NCI-H345 treated with DMSO at 0.1 percent for 48 hours (cell line): ENCODE results near the gene SGO1.

ENCODE experiments used
- DNase-seq: peaks from one replicate; lab custom pipeline; 2025; ENCODE audit not compliant: unreplicated experiment; lab: John Stamatoyannopoulos, UW

Gene SGO1

DNA sequence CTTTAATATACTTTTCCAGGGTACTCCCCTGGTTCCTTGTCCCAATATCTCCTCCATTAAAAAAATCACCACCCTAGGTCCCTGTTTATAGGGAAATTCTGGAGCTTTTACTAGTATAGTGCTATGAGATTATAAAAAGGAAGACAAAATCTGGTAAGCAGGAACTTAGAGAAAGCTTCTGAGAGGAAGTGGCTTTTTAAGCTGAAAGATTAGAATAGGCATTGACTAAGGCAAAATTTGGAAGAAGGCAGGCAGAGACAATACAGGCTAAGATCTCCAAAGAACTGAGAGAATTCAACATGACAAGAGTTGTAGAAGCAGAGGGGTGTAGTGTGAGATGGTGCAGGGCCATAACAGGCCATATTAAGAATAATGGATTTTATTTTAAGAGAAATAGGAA, 25.8 kb downstream of the SGO1 start:
- no peak for DNase-seq

DNA sequence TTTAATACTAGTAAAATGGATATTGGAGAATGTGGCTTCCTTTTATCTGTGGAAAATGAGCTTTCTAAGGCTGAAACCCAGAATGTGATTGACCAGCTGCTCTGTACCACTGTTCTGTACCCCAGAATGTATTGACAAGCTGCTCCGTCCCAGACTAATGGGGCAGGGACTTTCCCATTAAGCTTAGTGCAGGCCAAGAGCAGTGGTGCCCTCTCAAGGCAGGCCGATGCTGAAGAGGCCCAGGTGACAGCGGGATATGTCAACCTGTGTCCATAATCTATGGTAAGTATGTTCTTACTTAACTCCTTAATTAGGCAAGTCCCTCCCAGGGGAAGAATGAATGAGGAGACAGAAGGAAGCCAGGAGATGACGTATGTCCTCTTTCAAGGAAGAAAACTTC, 31.1 kb downstream of the SGO1 start:
- DNase-seq, result no peak

DNA sequence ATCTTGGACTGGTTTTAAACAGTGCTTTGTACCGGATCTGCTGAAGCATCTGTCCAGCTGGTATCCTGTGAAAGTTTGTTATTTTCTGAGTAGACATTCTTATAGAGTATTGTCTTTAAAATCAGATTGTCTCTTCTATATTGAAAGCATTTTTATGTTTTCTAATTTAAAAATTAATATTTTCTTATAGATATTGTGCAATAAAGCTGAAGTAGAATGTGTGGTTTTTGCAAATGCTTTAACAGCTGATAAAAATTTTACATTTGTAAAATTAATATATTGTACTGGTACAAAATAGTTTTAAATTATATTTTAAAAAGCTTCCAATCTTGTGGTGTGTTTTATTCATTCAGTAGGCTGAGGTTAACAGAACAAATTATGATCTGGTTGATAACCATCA, 31.9 kb downstream of the SGO1 start:
- DNase-seq, result no peak

DNA sequence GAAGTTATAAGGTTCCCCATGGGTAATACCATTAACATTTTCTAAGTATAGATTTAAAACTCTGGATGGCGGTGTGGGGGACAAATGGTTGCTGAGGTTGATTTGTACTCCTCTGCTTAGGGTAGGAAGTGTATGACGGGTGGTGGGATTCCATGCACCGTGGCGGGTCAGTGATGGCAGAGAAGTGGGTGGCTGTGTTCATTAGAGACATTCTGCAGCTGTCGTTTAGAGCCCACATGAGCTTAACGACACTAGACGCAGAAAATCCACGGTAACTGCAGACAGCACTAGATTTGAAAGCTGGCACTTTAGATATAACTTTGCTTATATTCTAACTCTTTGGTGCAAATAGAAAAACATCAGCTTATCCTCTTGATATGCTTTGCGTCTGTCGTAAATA, 37.5 kb downstream of the SGO1 start:
- no peak for DNase-seq

DNA sequence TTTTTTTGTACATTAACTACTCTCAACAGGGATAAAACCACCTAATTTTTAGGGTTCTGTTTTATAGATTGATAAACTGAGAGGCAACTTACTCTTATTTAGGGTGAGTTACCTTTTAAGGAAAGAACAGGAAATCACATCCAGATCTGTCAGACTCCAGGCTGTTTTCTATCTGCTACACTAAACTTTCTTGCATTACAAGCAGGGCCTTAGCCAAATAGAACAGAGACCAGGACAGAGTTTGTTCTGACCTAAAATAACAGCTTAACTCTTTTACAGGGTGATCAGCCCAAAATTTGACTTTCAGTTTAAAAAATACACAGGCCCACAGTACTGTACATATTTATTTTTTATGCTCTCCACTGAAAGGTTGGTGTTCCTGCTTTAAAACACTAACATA, 38.6 kb downstream of the SGO1 start:
- no peak for DNase-seq

DNA sequence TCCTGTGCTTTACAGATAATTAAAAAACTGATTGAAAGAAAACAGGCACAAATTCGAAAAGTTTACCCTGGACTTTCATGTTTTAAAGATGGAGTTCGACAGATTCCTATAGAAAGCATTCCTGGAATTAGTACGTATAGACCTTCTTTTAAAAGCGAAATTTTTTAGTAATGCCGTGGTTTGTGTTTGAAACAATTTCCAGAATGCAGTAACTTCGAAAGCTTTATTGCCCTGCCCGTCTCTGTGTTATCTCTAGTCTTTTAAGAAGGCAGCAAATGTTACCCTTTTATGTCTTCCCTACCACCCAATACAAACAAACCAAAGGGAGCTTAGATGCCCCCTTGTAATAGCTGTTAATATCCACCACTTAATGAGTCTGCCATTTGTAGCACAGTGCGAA, 39.7 kb downstream of the SGO1 start:
- DNase-seq, result no peak

DNA sequence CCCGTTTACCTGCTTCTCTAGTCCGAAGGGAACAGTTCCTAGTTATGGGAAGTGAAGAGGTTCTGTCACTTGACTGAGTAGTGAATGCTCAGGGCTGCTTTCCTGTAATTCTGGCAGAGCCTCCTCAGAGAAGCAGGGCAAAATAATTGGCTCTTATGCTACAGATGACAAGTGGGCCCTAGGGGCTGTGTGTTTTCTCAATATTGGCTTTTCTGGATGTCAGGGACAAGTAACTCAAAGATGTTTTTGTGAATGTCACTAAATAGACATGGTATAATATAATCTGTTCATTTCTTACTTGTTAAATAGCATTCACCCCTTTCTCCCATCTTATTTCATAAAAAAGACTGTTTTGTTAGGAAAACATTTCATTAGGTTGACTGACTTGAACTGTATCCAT, 40.1 kb downstream of the SGO1 start:
- no peak for DNase-seq

DNA sequence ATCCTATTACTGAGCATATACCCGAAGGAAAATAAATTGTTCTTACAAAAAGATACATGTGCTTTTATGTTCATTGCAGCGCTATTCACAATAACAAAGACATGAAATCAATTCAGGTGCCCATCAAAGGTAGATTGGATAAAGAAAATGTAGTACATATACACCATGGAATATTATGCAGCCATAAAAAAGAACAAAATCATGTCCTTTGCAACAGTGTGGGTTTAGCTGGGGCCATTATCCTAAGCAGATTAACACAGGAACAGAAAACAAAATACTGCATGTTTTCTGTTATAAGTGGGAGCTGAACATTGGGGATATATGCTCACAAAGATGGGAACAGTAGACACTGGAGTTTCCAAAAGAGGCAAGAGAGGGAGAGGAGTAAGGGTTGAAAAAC, 42.5 kb downstream of the SGO1 start:
- no peak for DNase-seq

DNA sequence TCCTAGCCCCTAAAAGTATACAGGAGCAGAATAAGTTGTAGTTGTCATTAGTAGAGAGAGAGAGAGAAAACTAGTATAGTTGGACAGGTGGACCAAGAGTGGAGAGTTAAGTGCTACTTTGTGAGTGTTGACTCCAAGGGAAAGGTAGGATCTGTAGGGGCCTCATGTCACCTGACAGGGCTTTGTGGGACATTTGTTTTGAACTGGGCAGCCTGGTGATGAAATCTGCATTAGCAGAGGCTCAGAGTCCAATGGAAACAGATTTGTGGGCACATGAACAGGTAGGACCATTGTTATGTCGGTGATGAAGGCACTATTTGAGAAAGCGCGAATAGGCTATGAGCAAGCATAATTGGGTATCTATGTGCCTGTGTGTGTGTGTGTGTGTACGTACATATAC, 43.5 kb downstream of the SGO1 start:
- no peak for DNase-seq

DNA sequence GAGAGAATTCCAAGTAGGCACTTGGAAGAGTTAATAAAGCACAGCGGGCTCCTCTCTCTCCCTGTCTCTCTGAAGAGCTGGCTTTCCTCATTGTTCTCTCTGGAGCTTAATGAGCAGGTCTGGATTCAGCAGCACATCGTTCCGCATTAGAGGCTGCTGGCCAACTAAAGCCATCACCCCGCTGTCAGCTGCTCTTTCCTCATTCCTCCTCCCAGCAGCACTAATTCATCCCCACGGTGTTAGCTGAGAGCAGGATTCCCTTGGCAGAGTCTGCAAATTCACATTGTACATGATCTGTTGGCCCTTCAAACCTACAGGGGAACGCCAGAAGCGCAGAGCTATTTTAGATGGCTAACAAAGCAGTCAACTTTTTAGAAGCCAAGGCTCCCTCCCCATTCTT, 44.2 kb downstream of the SGO1 start:
- no peak for DNase-seq

DNA sequence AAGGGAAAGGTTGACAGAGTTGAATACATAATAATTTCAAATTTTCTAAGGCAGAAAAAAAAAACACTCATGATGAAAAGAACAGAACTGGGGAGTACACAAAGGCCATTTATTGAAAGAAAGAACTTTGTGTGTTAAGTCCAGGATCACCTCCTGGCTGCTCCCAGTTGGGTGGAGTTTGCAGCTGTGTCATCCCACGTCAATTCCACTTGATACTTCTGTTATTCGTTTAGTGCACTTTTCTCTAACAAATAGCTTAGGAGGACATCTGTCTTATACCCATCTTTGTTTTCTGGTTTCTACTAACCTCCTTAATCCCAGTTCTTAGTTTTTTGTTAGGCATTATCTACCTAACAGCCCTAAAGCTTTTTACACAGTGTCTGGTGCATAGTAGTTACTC, 44.7 kb downstream of the SGO1 start:
- DNase-seq, result no peak

DNA sequence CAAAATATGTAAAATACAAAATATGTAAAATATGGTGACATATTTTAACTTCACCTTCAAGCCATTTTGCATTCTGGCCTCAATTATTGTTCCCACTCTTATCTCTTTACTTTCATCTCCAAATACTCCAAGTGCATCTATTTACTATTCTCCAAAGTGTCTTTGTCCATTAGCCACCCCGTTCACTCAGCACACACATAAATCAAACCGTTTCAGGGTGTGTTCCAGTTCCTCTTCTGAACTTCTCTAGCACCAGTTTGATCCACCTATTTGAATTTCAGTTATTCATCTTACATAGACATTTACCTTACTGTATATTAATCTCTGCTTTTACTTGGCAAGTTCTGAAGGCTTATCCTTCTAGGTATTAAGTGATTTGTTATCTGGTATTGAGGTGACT, 45.1 kb downstream of the SGO1 start:
- DNase-seq, result no peak

DNA sequence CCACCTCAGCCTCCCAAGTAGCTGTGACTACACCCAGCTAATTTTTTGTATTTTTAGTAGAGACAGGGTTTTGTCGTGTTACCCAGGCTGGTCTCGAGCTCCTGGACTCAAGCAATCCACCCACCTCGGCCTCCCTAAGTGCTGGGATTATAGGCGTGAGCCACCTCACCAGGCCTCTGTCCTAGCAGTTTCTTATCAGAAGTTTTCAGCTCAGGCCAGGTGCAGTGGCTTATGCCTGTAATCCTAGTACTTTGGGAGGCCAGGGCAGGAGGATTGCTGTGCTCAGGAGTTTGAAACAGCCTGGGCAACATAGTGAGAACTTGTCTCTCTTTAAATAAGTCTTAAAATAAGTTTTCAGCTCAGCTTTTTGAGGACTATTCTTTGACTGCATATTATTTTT, 48.4 kb downstream of the SGO1 start:
- no peak for DNase-seq

DNA sequence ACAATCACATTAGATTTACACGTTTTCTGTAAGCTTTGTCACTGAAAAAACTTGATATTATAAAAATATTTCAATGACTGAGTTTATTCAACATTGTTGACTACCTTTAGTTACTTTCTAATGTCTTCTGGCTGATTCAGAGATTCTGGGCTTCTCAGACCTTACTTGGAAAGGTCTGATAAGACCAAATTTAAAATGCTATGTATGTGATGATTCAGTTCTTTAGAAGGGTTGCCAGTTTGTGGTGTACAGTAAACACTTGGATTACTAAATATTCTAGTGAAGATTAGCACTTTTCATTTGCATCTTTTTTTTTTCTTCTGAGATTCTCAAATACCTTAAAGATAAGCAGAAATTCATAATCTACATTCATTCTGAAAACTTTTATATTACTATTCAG, 49.8 kb downstream of the SGO1 start:
- DNase-seq, result no peak

DNA sequence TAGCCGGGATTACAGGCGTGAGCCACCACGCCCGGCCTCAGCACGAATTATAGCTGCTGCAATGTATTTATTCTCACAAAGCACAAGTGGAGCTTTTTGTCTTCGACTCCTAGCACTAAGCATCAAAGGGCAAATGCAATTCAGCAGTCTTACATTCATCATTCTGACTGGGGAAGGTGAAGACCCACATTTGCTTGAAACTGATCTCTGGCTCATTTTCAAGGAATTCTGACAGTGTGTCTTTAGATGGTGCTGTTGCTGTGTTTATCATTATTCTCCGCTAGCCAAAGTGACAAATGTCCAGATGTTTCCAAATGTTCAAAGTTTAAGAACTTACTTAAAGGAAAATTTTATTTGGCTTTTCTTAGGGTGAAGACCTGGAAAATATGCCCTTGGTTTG, 55.9 kb downstream of the SGO1 start:
- DNase-seq, result no peak

DNA sequence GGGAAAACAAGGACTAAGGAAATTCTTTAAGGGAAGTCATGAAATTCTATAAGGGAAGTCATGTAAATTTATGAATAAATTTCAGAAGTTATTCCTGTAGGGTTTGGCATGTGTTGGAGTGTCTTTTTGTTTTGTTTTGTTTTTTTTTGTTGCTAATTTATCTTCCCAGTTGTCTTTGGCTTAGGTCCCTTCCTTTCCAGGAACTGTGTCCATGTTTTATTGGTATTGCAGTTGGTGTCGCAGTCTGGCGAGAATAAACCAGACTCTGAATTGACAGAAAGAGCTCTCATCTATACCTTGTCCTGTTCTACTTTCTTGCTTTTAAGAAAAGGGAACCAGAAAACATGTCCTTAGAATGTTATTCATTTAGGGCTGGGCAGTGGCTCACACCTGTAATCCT, 57.6 kb downstream of the SGO1 start:
- no peak for DNase-seq

DNA sequence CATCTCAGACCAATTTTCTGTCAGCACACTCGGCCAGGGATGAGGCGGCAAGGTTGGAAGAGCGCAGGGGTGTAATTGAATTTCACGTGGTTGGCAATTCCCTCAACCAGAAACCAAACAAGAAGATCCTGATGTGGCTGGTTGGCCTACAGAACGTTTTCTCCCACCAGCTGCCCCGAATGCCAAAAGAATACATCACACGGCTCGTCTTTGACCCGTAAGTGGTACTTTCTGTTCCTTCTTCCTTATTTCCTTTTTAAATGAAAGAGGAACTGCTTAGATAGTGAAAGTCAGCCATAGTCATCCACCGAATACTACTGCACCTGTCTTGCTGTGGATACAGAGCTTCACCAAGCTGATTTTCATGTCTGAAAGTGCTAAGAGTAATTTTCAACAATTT, 60.1 kb downstream of the SGO1 start:
- no peak for DNase-seq

DNA sequence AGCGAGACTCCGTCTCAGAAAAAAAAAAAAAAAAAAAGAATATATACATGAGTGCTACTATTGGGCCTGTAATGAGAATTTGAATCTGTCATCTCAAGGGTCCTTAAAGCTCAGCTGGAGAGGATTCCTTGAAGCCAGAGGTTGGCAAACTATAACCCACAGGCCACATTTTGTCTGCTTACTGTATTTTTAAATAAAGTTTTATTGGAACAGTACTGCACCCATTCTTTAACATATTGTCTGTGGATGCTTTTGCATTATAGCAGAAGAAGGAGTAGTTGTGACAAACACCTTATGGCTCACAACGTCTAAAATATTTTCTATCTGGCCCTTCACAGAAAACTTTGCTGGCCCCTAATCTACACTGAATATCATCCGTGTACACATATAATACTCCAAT, 60.7 kb downstream of the SGO1 start:
- no peak for DNase-seq

DNA sequence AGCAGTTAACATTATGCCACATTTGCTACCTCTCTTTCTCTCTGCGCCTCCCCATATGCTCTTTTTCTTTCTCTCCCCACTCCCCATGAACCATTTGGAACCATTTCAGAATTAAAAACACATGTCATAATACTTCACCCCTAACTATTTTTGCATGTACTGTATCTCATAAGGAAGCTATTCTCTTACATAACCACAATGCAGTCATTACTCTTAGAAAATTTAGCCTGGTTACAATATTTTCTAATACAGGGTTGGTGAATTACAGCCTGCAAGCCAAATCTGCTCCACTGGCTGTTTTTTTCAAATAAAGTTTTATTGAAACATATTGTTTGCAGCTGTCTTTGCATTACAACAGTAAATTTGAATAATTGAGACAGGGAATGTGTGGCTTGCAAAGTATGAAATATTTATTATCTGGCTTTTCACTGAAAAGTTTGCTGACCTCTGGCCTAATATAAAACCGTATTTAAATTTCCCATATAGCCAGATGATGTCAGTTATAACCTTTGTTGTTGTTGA, 62.8 kb downstream of the SGO1 start:
- DNase-seq, result no peak

DNA sequence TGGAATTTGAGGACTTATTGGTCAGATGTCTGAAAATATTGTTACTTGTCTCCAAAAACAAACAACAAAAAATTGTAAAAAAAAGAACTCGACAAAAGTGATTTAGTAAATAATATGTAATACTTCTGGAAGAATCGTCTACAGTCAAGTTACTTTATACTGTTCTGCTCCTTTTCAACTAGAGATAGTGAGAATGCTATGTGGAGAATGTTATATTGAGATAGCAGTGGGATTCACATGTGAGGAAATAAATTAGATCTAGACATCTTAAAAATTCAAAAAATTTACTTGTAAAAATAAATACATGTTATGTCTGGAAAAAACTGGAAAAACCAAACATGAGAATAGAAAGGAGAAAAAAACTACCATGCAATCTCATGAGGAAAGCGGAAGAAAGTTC, 64.9 kb downstream of the SGO1 start:
- DNase-seq, result no peak
